Epithelial cell of alveolus of lung (primary cell): ENCODE results near the gene LAMA3. TPM values are rescaled to one million over a fixed set of nuclear protein-coding genes. Genes with fewer than 3 reads are reported as not detected.

Experiments
- total RNA-seq: library from RNA; depleted of rRNA; stranded (reverse); fragments of >200 nt; gene quantifications from 2 replicates; pipeline ENCODE4 v1.2.1, GENCODE V29; 2015

LAMA3 gene
- total RNA-seq, result 2.6 and 18.1 TPM in 2 replicates

DNA sequence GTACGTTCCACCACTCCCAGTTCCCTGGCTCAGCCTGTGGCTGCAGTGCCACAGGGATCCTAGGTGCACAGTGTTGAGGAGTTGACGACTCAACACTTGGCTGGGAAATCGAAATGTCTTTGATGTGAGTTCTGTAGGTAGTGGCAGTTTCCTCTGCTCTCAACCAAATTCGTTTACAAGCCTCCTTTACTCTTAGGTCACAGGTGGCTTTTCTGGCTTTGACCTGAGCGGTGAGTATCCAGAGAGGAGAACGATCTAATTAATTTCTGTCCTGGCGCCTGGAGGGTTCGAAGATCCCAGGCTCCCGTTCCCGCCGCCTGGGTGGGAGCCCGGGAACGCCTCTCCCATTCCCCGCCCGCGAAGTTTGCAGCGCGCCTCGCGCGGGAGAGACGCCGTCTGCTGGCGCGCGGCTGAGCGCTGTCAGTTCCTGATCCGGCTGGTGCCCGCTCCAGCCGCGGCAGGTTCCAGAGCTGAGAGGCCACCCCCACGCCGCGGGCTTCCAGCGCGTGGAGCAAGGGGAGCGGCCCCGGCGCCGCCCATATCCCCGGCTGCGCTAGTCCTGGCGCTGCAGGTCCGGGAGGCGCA lies at the start of gene LAMA3:
TSS of gene LAMA3 (plus strand) at position 423 of the 585 bp plus-strand sequence. CDS start 231 bp downstream, outside the sequence.

GRCh38 chr18:23662309-23663263 lies 26.7 kb upstream of the LAMA3 start, which contains the start of gene ANKRD29:
TSS of gene ANKRD29 (minus strand) at chr18:23662911. CDS start at chr18:23662730, 181 bp downstream.

Other genes with a start within 250 kb of the LAMA3 start
- 37.5 and 41.9 TPM in 2 replicates for gene RIOK3, start 236.2 kb upstream of the LAMA3 start, total RNA-seq
- gene RMC1, start 185.9 kb upstream of the LAMA3 start, total RNA-seq, result 17.3 and 21.1 TPM in 2 replicates
- 30.9 and 33.1 TPM in 2 replicates for gene NPC1, start 102.9 kb upstream of the LAMA3 start, total RNA-seq
- 0.16 and 2.3 TPM in 2 replicates for gene ANKRD29, start 26.5 kb upstream of the LAMA3 start, total RNA-seq